CD4-positive, alpha-beta T cell treated with Interleukin-15 for 4 hours (primary cell): ENCODE results near the gene ZNF765.
"Not testable (repeated sequence)": the region's sequence is repeated elsewhere in the genome, so short reads cannot be mapped to it uniquely, and the experiment has no call there.

ENCODE experiments used
- DNase-seq: peaks from one replicate; pipeline ENCODE4 v3.0.0-alpha.2; 2020; ENCODE audit warnings: low spot score

The ZNF765 gene

GRCh38 chr19:53394974-53395839 lies at the start of gene ZNF765:
Gene ZNF765 (plus strand): TSS chr19:53395149. CDS start chr19:53398016, 2,867 bp downstream.
- peak; percentile 96 for DNase-seq

DNA sequence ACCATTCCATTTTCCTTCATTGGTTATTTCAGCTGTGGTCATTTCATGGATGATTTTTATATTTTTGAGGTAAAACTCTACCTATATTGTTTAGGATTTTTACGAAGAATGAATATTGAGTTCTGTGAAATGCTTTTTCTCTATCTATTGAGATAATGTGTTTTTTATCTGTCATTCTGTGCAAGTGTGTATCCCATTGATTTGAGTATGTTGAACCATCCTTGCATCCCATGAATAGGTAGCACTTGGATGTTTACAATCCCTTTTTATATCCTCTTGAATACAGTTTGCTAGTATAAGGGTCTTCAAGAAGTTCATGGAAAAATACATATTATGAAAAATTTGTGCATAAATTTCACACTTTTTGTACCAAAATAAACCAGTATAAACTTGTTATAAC lies 39.2 kb upstream of the ZNF765 start:
- no peak for DNase-seq

DNA sequence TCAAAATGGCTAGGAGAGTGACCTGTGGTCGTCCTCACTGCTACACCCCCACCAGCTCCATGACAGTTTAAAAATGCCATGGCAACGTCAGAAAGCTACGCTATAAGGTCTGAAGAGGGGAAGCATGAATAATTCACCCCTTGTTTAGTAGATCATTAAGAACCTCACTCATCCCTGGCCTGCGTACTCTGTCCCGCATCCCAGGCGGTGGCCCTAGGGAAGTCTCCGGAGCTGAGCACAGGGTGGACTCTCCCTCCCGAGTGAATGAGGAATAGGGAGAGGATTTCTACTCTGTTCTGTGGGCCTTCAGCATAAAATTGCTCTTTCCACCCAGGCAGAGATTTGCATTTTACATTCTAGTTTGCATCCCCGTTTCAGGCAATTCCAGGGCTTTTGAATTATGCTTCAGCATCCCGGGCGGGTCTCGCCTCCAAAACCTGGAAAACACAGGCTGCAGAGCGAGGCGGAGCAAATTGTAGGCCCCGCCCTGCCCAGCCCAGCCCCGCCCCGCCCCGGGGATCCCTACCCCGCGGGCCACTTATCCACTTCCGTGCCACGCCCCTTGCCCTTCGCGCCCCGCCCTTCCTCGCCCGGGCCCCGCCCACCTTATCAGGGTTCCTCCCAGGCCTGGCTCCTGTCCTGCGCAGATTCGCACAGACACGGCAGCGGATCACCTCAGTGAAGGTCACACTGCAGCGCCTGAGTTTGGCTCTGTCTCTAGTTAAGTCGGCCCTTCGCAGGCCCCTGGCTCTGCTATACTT lies 36.9 kb upstream of the ZNF765 start:
- no peak for DNase-seq

GRCh38 chr19:53360056-53360455 lies 34.9 kb upstream of the ZNF765 start:
- not testable (repeated sequence) for DNase-seq

GRCh38 chr19:53365134-53365898 lies 29.6 kb upstream of the ZNF765 start, which contains the start of gene ZNF525:
Gene ZNF525 (plus strand): TSS chr19:53365705. CDS start chr19:53372282, 6,577 bp downstream.
- peak; percentile 97 for DNase-seq

GRCh38 chr19:53365899-53366493 lies 29.0 kb upstream of the ZNF765 start:
- DNase-seq = peak; percentile 37

GRCh38 chr19:53372196-53372595 lies 22.8 kb upstream of the ZNF765 start:
- DNase-seq = no peak

DNA sequence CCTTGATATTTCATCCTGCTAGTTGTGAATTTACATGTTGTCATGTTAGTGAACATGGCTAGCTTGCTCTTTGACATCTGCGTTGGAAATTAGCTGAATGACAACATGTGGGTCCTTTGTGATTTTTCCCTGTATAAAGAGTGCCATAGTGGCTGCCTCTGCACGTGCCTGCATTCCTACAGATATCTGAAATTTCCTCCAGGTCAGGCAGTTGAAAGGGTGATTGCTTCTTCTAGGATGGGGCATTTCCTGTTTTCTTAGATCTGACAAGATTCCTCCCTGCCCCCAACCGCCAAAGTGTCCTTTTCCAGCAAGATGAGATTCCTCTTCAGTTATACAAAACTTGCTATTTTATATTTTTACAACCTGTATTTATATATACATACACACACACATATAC lies 20.7 kb upstream of the ZNF765 start:
- DNase-seq = no peak

DNA sequence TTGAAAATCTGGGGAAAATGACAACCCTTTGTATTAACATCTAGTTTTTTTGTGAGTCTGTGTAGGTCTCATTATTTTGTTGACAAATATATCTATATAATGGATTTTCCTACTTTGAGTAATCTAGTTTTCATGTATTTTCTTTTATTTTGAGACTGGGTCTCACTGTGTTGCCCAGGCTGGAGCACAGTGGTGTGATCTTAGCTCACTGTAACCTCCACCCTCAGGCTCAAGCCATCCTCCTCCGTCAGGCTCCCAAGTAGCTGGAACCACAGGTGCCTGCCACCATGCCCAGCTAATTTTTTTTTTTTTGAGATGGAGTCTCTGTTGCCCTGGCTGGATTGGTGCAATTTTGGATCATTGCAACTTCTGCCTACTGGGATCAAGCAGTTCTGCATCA lies 20.2 kb upstream of the ZNF765 start:
- no peak for DNase-seq

- no peak for DNase-seq
Observed at GRCh38 chr19:53381376-53381775, 13.6 kb upstream of the ZNF765 start.

DNA sequence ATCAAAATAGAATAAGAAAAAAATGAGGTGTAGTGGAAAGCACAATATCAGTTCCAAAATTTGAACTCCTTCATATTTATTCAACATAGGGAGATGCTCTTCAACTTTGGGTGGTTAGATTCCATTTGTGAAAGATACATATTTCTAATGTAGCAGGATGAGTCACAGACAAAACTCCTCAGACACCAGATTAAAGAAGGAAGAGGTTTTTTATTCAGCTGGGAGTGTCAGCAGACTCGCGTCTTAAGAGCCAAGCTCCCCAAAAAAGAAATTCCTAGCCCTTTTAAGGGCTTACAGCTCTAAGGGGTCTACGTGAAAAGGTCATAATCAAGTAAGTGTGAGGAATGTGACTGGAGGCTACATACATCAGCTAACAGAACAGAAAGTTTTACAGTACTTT lies 6.8 kb upstream of the ZNF765 start:
- no peak for DNase-seq

- no peak for DNase-seq
Observed at GRCh38 chr19:53388904-53389303, 6.0 kb upstream of the ZNF765 start.

GRCh38 chr19:53389571-53389970 lies 5.4 kb upstream of the ZNF765 start:
- no peak for DNase-seq

DNA sequence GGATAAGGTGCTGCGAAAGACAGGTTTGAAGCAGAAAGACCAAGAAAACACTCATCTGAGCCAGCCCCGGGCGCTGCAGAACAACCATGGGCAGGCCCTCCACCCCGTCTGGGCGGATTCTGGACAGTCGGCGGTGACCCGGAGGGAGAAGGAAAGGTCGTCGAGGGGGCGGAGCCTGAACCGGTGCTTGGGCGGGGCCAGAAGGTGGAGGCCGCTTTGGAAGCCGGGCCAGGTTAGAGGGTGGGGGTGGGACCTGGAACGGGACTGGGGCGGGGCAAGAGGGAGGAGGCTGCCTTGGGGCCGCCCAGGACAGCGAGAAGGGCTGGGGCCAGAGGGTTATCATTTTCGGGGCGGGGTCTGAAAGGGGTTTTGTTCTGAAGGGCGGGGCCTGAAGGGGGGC lies 5.0 kb upstream of the ZNF765 start:
- DNase-seq = no peak

- no peak for DNase-seq
Observed at GRCh38 chr19:53394522-53394973, 401 bp upstream of the ZNF765 start.

DNA sequence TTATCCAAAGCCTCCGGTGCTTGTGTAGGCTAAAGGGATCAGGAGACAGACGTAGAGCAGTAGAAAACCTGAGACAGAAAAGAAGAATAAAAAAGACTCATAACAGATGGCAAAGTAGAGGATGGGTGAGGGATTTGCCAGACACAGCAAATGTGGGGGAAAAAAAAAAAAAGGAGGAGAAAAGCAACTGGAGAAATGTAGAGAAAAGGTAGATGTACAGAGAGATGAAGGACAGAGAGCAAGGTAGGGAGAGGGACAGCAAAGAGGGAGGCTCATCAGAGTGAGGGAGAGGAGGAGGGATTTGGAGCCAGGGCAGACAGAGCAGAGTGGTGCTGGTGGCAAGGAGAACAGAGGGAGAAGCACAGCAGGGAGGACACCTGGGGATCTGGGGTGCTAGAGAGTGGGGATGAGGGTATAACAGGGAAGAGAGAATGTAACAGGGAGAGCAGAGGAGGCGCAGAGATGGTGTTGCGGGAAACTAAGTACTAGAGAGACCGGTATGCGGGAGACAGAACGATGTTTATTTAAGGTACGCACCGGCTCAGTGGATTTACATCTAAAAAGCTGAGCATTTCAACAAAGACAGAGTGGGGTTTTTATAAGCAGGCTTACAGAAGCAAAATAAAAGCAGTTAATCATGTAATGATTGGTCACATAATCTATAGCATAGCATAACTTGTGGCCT lies 1.0 kb downstream of the ZNF765 start:
- DNase-seq = not testable (repeated sequence)

DNA sequence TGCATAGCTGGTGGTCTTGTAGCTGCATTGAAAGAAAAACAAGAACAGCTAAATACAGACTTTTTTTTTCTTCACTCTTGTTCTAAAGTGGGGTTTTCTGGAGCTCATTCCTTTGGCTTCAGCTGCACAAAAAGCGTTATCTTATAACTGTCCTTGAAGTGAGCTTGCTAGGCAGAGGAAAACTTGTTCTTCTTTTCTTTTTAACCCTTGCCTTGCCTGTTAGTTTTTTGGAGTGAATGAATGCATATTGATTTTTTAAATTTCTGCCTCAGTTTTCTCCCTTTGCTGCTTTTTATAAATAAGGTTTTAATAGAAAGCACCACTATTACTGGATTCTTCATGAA lies 1.5 kb downstream of the ZNF765 start:
- no peak for DNase-seq

DNA sequence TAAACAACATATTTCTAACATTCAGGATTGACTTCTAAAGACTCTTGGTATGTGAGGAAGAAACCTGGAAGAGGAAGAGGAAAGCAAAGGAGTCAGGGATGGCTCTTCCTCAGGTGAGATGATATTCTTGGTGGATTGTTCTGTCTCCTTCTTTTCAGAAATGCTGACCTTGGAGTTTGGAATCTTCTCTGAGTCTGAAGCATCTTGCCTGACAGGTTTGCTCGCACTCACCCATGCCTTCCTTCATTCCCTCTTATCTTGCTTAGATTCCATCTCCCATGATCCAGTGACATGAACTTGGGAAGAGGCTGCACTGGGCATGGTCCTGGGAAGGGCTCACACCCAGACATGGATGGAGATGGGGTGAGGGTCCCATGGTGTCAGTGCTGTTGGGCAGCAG lies 3.0 kb downstream of the ZNF765 start:
- not testable (repeated sequence) for DNase-seq

DNA sequence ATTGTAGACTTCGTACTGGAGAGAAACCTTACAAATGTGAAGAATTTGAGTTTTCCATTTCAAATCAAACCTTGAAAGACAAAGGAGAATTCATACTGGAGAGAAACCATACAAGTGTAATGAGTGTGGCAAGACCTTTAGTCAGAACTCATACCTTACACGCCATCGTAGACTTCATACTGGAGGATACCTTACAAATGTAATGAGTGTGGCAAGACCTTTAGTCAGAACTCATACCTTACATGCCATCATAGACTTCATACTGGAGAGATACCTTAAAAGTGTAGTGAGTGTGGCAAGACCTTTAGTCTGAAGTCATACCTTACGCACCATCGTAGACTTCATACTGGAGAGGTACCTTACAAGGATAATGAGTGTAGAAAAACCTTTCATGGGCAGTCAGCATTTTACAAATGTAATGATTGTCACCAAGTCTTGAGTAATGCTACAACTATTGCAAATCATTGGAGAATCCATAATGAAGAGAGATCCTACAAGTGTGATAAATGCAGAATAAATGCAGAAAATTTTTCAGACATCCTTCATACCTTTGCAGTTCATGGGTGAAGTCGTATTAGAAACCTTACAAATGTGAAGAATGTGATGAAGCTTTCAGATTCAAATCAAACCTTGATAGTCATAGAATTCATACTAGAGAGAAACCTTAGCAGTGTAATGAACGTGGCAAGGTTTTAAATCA lies 14.7 kb downstream of the ZNF765 start:
- DNase-seq = no peak

DNA sequence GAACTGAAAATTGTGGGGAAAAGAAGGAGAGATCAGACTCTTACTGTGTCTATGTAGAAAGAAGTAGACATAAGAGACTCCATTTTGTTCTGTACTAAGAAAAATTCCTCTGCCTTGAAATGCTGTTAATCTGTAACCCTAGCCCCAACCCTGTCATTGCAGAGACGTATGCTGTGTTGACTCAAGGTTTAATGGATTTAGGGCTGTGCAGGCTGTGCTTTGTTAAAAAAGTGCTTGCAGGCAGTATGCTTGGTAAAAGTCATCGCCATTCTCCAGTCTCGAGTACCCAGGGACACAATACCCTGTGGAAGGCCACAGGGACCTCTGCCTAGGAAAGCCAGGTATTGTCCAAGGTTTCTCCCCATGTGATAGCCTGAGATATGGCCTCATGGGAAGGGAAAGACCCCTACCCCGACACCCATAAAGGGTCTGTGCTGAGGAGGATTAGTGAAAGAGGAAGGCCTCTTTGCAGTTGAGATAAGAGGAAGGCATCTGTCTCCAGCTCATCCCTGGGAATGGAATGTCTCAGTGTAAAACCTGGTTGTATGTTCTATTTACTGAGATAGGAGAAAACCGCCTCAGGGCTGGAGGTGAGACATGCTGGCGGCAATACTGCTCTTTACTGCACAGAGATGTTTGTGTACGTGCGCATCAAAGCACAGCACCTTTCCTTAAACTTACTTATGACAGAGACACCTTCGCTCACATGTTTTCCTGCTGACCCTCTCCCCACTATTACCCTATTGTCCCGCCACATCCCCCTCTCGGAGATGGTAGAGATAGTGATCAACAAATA lies 25.8 kb downstream of the ZNF765 start:
- DNase-seq = not testable (repeated sequence)
